ENCODE data around the gene TCHP.

The TCHP gene

GRCh38 chr12:109878247-109878625 is 21.8 kb upstream of the TCHP start:
- H3K4me3 ChIP-seq (ENCODE audit: low read depth, low read length), result no peak overlapping the region
- no peaks in the 10 kb centered on the region for H3K9me3 ChIP-seq (ENCODE audit: severe bottlenecking)
- TF ChIP-seq CTCF (IDR thresholded peaks at IDR 0.05; ENCODE audit: low read depth, low read length), result no peak

GRCh38 chr12:109878749-109879148 is 21.3 kb upstream of the TCHP start:
- Histone ChIP-seq H3K27me3 (ENCODE audit: insufficient read depth, low read depth, severe bottlenecking) (no peaks in the 10 kb centered on the region), H3K27ac (no peak overlapping the region), H3K36me3 (no peaks in the 10 kb centered on the region), H3K9me3 (ENCODE audit: severe bottlenecking) (no peaks in the 10 kb centered on the region), H3K4me3 (ENCODE audit: low read depth, low read length) (no peak overlapping the region)
- no peak for DNase-seq
- no peak for TF ChIP-seq CTCF (IDR thresholded peaks at IDR 0.05; ENCODE audit: low read depth, low read length)

More at GRCh38 chr12:109878247-109878625, 21.8 kb upstream of the TCHP start:
- Histone ChIP-seq H3K27ac (no peak overlapping the region), H3K36me3 (no peaks in the 10 kb centered on the region), H3K27me3 (ENCODE audit: insufficient read depth, low read depth, severe bottlenecking) (no peaks in the 10 kb centered on the region)
- no peak for DNase-seq

- H3K27ac ChIP-seq, result no peak overlapping the region
Observed at GRCh38 chr12:109879351-109880042, 20.6 kb upstream of the TCHP start.

GRCh38 chr12:109880043-109880931 is 19.8 kb upstream of the TCHP start, which contains the start of gene GLTP:
GLTP (minus strand) TSS chr12:109880541; CDS start chr12:109880374, 167 bp downstream.
- peak within 1 kb of the TSS; percentile 46; the same call in 1 of the 2 replicates for H3K27ac ChIP-seq
- no peaks in the 10 kb centered on the region for H3K36me3 ChIP-seq
- no peaks in the 10 kb centered on the region for H3K9me3 ChIP-seq (ENCODE audit: severe bottlenecking)
- peak within 1 kb of the TSS; percentile 79 for H3K4me3 ChIP-seq (ENCODE audit: low read depth, low read length)
- peak; percentile 81 for DNase-seq
- peak; percentile 64; the same call in 1 of the 2 replicates for TF ChIP-seq CTCF (IDR thresholded peaks at IDR 0.05; ENCODE audit: low read depth, low read length)
- H3K27me3 ChIP-seq (ENCODE audit: insufficient read depth, low read depth, severe bottlenecking), result no peaks in the 10 kb centered on the region

More at GRCh38 chr12:109879351-109880042, 20.6 kb upstream of the TCHP start:
- no peak for DNase-seq
- Histone ChIP-seq H3K9me3 (ENCODE audit: severe bottlenecking) (no peaks in the 10 kb centered on the region), H3K36me3 (no peaks in the 10 kb centered on the region), H3K4me3 (ENCODE audit: low read depth, low read length) (peak overlapping the region; percentile 79), H3K27me3 (ENCODE audit: insufficient read depth, low read depth, severe bottlenecking) (no peaks in the 10 kb centered on the region)
- no peak for TF ChIP-seq CTCF (IDR thresholded peaks at IDR 0.05; ENCODE audit: low read depth, low read length)

- H3K27me3 ChIP-seq (ENCODE audit: insufficient read depth, low read depth, severe bottlenecking), result no peaks in the 10 kb centered on the region
- H3K36me3 ChIP-seq, result no peaks in the 10 kb centered on the region
- peak overlapping the region; percentile 56 for H3K4me3 ChIP-seq (ENCODE audit: low read depth, low read length)
- no peak overlapping the region; the same call in 1 of the 2 replicates for H3K27ac ChIP-seq
- TF ChIP-seq CTCF (IDR thresholded peaks at IDR 0.05; ENCODE audit: low read depth, low read length), result no peak
- DNase-seq, result no peak
- no peaks in the 10 kb centered on the region for H3K9me3 ChIP-seq (ENCODE audit: severe bottlenecking)
Observed at GRCh38 chr12:109880938-109881337, 19.1 kb upstream of the TCHP start.

Measured in WERI-Rb-1 (cell line).